ENCODE measurements around the gene MAP3K9. TPM values are rescaled to one million over a fixed set of nuclear protein-coding genes. Genes with fewer than 3 reads are reported as not detected.

The MAP3K9 gene
- total and polyA plus RNA-seq, 5 donors, result 1.4 to 2.5 (median 1.9) TPM

DNA sequence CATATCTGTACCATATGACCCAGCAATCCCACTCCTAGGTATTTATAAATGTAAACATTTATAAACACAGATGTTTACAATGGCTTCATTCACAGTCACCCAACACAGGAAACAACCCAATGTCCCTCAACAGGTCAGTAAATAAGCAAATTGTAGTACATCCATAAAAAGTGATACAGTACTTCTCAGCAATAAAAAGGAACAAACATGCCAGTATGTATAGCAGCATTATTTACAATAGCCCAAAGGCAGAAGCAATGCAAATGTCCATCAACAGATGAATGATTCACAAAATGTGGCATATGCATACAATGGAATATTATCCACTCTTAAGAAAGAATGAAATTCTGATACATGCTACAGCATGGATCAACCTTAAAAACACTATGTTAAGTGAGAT lies 27.6 kb upstream of the MAP3K9 start:
- Histone ChIP-seq H3K4me3 (ENCODE audit: low read length) (no peak overlapping the region), H3K9me3 (ENCODE audit: control insufficient read depth, low read length) (no peaks in the 10 kb centered on the region), H3K27me3 (ENCODE audit: control insufficient read depth, insufficient read depth) (no peaks in the 10 kb centered on the region), H3K4me1 (ENCODE audit: control insufficient read depth, insufficient read depth, low read length) (no peaks in the 10 kb centered on the region), H3K27ac (ENCODE audit: low read length) (no peak overlapping the region)
- DNase-seq (no peak), ATAC-seq (no peak)
- intact Hi-C loops (cut with DNase I), result no loop called here

DNA sequence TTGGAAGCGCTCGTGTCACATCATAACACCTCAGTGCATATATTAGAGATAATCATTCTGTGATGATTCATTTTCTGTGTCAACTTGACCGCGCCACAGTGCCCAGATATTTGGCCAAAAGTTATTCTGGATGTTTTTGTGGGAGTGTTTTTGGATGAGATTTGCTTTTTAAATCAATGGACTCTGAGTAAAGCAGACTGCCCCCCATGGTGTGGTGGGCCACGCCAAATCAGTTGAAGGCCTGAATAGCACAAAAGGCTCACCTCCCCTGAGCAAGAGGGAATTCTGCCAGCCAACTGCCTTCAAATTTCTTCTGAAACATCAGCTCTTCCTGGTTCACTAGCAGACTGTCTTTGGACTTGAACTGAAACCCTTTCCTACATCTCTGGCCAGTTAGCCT lies 24.6 kb upstream of the MAP3K9 start:
- no peaks in the 10 kb centered on the region for H3K9me3 ChIP-seq (ENCODE audit: control insufficient read depth, low read length)
- H3K27ac ChIP-seq (ENCODE audit: low read length), result no peak overlapping the region
- no peak for ATAC-seq
- 96% methylated on average over 5 of the region's 5 CpGs for WGBS
- no peaks in the 10 kb centered on the region for H3K27me3 ChIP-seq (ENCODE audit: control insufficient read depth, insufficient read depth)
- intact Hi-C loops (cut with DNase I), result no loop called here
- peaks cover 2% of the 10 kb centered on the region for H3K4me1 ChIP-seq (ENCODE audit: control insufficient read depth, insufficient read depth, low read length)
- no peak for DNase-seq
- no peak overlapping the region for H3K4me3 ChIP-seq (ENCODE audit: low read length)

DNA sequence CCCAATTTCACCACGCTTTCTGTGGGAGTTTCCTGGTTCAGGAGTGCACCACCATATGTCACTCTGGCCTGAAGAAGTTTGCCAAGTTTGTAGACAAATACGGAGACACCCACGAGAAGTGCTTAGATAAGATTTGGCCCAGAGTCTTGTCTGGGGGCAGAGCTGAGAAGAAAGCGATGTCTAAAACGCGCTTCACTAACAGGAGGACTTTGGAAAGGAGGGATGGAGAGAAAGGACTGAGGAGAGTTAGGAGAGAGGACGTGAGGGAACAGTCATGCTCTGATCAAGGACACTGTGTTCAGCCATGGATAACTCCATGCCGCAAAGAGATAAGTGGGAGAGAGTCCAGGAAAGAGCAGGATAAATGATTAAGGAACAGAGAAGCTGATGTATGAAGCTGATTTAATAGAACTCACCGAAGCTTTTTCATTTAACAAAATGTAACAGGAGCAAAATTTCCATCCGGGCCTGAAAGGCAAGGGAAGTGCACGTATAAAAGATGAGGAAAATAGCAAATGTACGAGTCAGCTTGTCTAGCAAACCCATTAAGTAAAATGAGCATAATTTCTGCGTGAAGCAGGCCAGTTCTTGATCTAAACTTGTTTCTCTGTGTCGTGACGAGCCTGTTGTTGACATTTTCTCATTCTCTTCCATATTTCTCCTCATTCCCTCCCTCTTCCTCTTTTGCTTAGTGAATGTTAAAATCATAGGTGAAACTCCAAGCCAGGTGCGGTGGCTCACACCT lies 23.4 kb upstream of the MAP3K9 start:
- Histone ChIP-seq H3K4me3 (ENCODE audit: low read length) (no peak overlapping the region), H3K4me1 (ENCODE audit: control insufficient read depth, insufficient read depth, low read length) (peaks cover 2% of the 10 kb centered on the region), H3K27ac (ENCODE audit: low read length) (peak overlapping the region; percentile 62), H3K27me3 (ENCODE audit: control insufficient read depth, insufficient read depth) (no peaks in the 10 kb centered on the region), H3K9me3 (ENCODE audit: control insufficient read depth, low read length) (no peaks in the 10 kb centered on the region)
- ATAC-seq (peak; percentile 89 to 92), DNase-seq (no peak)
- 30% methylated on average over 16 of the region's 16 CpGs for WGBS
- intact Hi-C loops (cut with DNase I), result no loop called here

DNA sequence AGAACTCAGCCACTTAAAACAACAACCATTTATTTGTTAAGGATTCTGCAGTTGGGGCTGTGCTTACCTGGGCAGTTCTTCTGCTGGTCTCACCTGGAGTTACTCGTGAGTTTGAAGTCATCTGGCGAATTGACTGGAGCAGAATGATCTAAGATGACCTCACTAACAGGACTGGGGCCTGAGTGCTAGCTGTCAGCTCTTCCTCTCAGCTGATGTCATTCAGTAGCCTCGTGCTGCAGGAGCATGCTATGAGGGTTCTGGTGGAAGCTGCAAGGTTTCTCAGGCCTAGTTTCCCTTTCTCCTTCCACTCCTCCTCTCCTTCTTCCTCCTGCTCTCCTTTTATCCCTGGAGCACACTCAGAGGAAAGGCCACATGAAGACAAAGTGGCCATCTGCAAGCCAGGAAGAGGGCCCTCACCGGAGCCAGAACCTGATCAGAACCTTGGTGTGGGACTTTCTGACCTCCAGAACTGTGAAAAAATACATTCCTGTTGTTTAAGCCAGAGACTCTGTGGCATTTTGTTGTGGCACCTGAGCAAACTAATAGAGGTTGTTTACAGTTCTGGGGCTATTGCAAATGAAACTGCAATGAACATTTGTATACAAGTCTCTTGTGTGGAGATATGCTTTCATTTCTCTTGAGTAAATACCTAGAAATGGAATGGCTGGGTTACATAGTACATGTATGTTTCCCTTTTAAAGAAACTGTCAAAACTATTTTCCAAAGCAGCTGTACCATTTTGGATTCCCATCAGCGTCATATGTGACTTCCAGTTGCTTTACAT lies 21.9 kb upstream of the MAP3K9 start:
- Histone ChIP-seq H3K4me3 (ENCODE audit: low read length) (no peak overlapping the region), H3K27me3 (ENCODE audit: control insufficient read depth, insufficient read depth) (no peaks in the 10 kb centered on the region), H3K9me3 (ENCODE audit: control insufficient read depth, low read length) (no peaks in the 10 kb centered on the region), H3K4me1 (ENCODE audit: control insufficient read depth, insufficient read depth, low read length) (peaks cover 2% of the 10 kb centered on the region), H3K27ac (ENCODE audit: low read length) (no peak overlapping the region)
- intact Hi-C loops (cut with DNase I), result no loop called here
- 66% methylated on average over 5 of the region's 5 CpGs for WGBS
- ATAC-seq (no peak), DNase-seq (no peak)

DNA sequence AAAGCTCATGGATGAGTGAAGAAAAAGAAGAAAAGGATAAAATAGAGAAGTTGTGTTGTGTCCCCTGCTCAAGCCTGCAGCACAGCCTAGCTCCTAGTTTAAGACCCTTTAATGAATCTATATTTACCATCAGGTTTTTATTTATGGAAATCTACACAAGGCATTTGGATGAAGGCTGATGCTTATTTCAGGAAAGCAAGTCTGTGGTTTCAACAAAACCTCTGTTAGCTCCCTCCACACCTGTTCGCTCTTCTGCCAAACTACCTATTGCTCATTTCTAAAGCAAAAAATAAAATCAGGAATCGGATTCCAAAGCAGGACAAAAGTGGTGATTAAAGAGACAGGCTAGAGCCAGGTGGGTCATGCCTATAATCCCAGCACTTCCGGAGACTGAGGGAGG lies 18.9 kb upstream of the MAP3K9 start:
- 82% methylated on average over 3 of the region's 3 CpGs for WGBS
- no peak overlapping the region for H3K4me3 ChIP-seq (ENCODE audit: low read length)
- DNase-seq, result no peak
- ATAC-seq, result no peak
- intact Hi-C loops (cut with DNase I), result no loop called here
- H3K27me3 ChIP-seq (ENCODE audit: control insufficient read depth, insufficient read depth), result no peaks in the 10 kb centered on the region
- no peaks in the 10 kb centered on the region for H3K9me3 ChIP-seq (ENCODE audit: control insufficient read depth, low read length)
- H3K4me1 ChIP-seq (ENCODE audit: control insufficient read depth, insufficient read depth, low read length), result peaks cover 2% of the 10 kb centered on the region
- no peak overlapping the region for H3K27ac ChIP-seq (ENCODE audit: low read length)

DNA sequence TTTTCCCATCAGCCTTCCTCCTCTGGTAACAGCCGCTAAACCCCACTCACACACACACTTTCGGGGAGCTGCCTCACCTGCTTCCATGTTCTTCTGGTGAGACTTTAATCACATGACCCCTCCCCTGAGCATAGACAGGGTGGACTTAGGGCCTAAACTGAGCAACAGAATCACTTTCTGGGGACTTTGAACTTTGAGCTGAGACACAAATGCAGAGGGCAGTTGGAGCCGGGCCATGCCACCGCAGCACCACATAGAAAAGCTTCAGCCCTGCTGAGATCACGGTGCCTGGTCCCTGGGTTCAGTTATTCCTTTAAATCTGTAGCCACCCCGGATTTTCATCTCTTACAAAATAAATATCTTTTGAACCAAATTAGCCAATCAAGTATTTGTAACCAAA lies 18.4 kb upstream of the MAP3K9 start:
- intact Hi-C loops (cut with DNase I), result no loop called here
- Histone ChIP-seq H3K4me1 (ENCODE audit: control insufficient read depth, insufficient read depth, low read length) (peaks cover 2% of the 10 kb centered on the region), H3K27ac (ENCODE audit: low read length) (no peak overlapping the region), H3K27me3 (ENCODE audit: control insufficient read depth, insufficient read depth) (no peaks in the 10 kb centered on the region), H3K4me3 (ENCODE audit: low read length) (no peak overlapping the region), H3K9me3 (ENCODE audit: control insufficient read depth, low read length) (no peaks in the 10 kb centered on the region)
- WGBS, result 91% methylated on average over 6 of the region's 6 CpGs
- ATAC-seq (no peak), DNase-seq (no peak)

DNA sequence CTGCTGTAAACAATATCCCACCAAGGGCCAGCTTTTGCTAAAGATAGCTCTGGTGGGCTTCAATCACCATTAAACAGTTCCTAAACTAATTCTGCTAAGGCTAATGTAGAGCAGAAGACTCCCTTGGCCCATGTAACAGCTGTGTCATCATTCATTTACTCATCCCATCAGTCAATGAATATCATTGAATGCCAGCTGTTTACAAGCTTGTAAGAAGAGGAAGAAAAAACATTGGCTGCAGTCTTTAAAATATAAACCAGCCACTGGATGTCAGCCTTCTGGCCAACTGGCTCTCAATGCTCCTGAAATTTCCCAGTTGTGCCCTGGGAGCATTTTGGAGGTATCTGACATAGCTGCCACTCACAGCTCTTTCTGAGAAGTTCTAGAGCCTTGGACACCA lies 18.0 kb upstream of the MAP3K9 start:
- ATAC-seq, result no peak
- Histone ChIP-seq H3K4me3 (ENCODE audit: low read length) (no peak overlapping the region), H3K9me3 (ENCODE audit: control insufficient read depth, low read length) (no peaks in the 10 kb centered on the region), H3K27ac (ENCODE audit: low read length) (no peak overlapping the region), H3K27me3 (ENCODE audit: control insufficient read depth, insufficient read depth) (no peaks in the 10 kb centered on the region), H3K4me1 (ENCODE audit: control insufficient read depth, insufficient read depth, low read length) (peaks cover 2% of the 10 kb centered on the region)
- intact Hi-C loops (cut with DNase I), result no loop called here
- DNase-seq, result no peak

DNA sequence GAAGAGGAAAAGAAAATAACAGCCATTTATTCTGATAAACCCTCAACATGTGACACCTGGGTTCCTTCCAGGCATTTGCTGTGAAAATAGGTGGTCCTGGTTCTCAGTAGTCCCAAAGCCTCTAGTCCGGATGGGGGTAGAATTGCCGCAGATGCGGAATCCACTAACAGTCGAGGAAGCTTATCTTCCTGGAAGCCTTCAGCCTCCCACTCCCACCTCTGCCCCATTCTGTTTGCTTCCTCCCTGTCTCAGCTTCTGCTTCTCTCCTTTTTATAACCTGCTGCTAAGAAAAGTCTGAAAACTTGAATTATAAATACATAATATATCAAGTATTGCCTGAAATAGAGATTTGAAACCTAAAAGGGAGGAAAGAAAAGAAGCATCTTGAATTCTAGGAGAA lies 14.0 kb upstream of the MAP3K9 start:
- no peaks in the 10 kb centered on the region for H3K4me1 ChIP-seq (ENCODE audit: control insufficient read depth, insufficient read depth, low read length)
- H3K4me3 ChIP-seq (ENCODE audit: low read length), result no peak overlapping the region
- DNase-seq (no peak), ATAC-seq (no peak)
- H3K27ac ChIP-seq (ENCODE audit: low read length), result no peak overlapping the region
- intact Hi-C loops (cut with DNase I), result loop anchor here in 3 of 4 donors (5.0 kb wide), 3 partner anchors 84 to 149 kb away; partner anchors contain the start of gene PCNX1 (in 1 of the 3)
- WGBS, result 45% methylated on average over 4 of the region's 4 CpGs
- no peaks in the 10 kb centered on the region for H3K9me3 ChIP-seq (ENCODE audit: control insufficient read depth, low read length)
- no peaks in the 10 kb centered on the region for H3K27me3 ChIP-seq (ENCODE audit: control insufficient read depth, insufficient read depth)

DNA sequence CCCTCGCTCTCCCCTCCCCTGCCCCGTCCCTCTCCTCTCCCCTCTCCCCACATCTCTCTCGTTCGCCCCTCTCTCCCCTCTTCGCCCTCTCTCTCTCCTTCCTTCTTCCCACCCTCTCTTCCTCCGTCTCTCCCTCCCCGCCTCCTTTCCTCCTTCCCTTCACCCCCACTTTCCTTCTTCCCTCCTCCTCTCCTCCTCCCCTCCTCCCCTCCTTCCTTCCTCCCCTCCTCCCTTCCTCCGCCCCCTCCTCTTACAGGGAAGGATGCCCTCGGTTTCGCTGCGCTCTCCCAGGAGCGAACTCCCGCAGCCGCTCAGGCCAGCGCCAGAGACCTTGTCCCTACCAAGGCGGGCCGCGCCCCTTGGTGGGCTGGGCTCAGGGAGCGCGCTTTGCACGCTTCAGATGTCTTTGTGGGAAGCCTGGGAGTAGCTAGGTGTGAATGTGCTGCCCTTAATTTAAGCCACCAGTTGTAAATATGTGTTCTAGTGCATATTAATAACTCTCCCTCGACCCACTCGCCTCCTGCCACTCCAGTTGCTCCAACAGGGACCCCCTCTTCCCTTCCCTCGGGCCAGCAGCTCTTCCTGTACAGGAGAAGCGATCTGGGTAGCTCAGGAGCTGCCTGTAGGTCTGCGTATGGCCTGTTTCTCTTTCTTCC lies 13.3 kb upstream of the MAP3K9 start:
- ATAC-seq (peak; percentile 53 to 66), DNase-seq (peak in 2 of 3 donors; percentile 49 to 86)
- Histone ChIP-seq H3K27me3 (ENCODE audit: control insufficient read depth, insufficient read depth) (no peaks in the 10 kb centered on the region), H3K4me1 (ENCODE audit: control insufficient read depth, insufficient read depth, low read length) (no peaks in the 10 kb centered on the region), H3K4me3 (ENCODE audit: low read length) (peak overlapping the region; percentile 58), H3K9me3 (ENCODE audit: control insufficient read depth, low read length) (no peaks in the 10 kb centered on the region), H3K27ac (ENCODE audit: low read length) (no peak overlapping the region)
- intact Hi-C loops (cut with DNase I), result loop anchor here in 3 of 4 donors (5.0 kb wide), 3 partner anchors 85 to 150 kb away; partner anchors contain the start of gene PCNX1 (in 1 of the 3)
- WGBS, result 7% methylated on average over 26 of the region's 26 CpGs

DNA sequence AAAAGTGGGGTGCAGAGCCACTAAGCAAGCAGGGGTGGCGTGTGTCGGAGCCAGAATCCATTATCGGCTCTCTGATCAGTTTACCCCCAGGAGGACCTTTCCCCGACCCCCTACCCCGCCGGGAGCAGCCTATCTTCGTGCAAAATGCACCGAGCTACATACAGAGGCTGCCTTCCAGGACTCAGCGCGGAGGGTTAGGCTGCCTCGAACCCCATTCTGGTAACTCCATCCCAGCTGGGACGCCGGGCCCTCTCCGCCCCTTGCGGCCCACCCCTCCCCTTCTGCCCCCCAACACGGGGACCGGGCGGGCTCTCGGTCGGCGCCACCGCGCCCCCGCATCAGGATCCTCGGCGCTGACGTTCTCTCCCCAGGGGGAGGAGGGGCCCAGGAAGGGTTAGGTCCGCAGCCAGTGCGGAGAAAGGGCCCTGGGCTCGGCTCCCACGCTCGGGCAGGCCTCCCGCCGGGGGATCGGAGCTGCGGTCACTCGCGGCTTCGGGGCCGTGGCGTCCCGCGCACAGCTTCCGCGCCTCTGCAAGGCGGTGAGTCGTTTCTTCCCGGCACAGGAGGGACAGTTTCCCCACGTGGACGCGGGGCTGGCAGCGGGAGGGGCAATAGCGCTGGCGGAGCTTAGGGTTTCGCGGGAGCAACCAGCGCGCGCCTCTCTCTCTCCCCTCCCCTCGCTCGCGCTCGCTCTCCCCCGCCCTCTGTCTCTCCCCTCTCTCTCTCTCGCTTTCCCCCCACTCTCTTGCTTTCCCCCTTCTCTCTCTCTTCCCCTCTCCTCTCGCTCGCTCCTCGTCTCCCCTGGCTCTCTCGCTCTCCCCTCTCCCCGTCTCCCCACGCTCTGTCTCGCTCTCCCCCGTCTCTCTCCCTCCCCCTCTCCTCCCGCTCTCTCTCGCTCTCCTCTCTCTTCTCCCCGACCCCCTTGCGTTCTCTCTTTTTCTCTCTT lies 12.5 kb upstream of the MAP3K9 start:
- Histone ChIP-seq H3K4me3 (ENCODE audit: low read length) (peak overlapping the region; percentile 58), H3K27ac (ENCODE audit: low read length) (no peak overlapping the region), H3K27me3 (ENCODE audit: control insufficient read depth, insufficient read depth) (no peaks in the 10 kb centered on the region), H3K4me1 (ENCODE audit: control insufficient read depth, insufficient read depth, low read length) (no peaks in the 10 kb centered on the region), H3K9me3 (ENCODE audit: control insufficient read depth, low read length) (no peaks in the 10 kb centered on the region)
- intact Hi-C loops (cut with DNase I), result loop anchor here in 3 of 4 donors (5.0 kb wide), 3 partner anchors 85 to 150 kb away; partner anchors contain the start of gene PCNX1 (in 1 of the 3)
- DNase-seq (peak; percentile 63 to 85 (median 83)), ATAC-seq (peak; percentile 69 to 76)
- WGBS, result 2% methylated on average over 77 of the region's 77 CpGs
